Measurements from ENCODE around the gene PROM2. TPM values are rescaled to one million over a fixed set of nuclear protein-coding genes. Genes with fewer than 3 reads are reported as not detected.

Gene PROM2
- total and polyA plus RNA-seq, 2 experiments from 2014 or later: 2.1 to 2.2 TPM

GRCh38 chr2:95309599-95309998 lies 35.4 kb downstream of the PROM2 start:
- Histone ChIP-seq H3K4me2 (no peak overlapping the region), H3K9me2 (ENCODE audit: insufficient read depth) (no peaks in the 10 kb centered on the region), H3K36me3 (ENCODE audit: insufficient read depth) (no peaks in the 10 kb centered on the region), H3K27ac (ENCODE audit: low read depth) (no peak overlapping the region), H3K79me2 (replicated peaks; ENCODE audit: insufficient read depth) (no peaks in the 10 kb centered on the region), H3K27me3 (ENCODE audit: insufficient read depth) (no peaks in the 10 kb centered on the region), H3F3A (replicated peaks; ENCODE audit: low read depth) (no peaks in the 10 kb centered on the region), H3K4me1 (ENCODE audit: insufficient read depth) (no peaks in the 10 kb centered on the region), H2AFZ (no peak overlapping the region), H4K20me1 (replicated peaks; ENCODE audit: insufficient read depth) (no peaks in the 10 kb centered on the region), H3K4me3 (no peak overlapping the region)
- no peak for DNase-seq (ENCODE audit: low spot score)
- Mint-ChIP-seq H3K9me3 (no peaks in the 10 kb centered on the region), H3K36me3 (ENCODE audit: low read depth) (no peaks in the 10 kb centered on the region), H3K27ac (no peak overlapping the region), H3K4me1 (peaks cover 7% of the 10 kb centered on the region), H3K27me3 (ENCODE audit: insufficient read depth, low read depth, poor library complexity) (peaks cover 19% of the 10 kb centered on the region), H3K4me3 (no peak overlapping the region)
- TF ChIP-seq POLR2AphosphoS5 (IDR thresholded peaks at IDR 0.05; ENCODE audit: low read depth) (no peak), ZNF331 (CRISPR knock-in tag; IDR thresholded peaks at IDR 0.05; ENCODE audit: low read depth) (no peak)
- ATAC-seq: no peak

GRCh38 chr2:95310216-95310615 lies 36.0 kb downstream of the PROM2 start:
- Histone ChIP-seq H3K4me2 (no peak overlapping the region), H3K27ac (ENCODE audit: low read depth) (no peak overlapping the region), H3K4me1 (ENCODE audit: insufficient read depth) (no peaks in the 10 kb centered on the region), H3F3A (replicated peaks; ENCODE audit: low read depth) (no peaks in the 10 kb centered on the region), H2AFZ (no peak overlapping the region), H3K79me2 (replicated peaks; ENCODE audit: insufficient read depth) (no peaks in the 10 kb centered on the region), H3K9me2 (ENCODE audit: insufficient read depth) (no peaks in the 10 kb centered on the region), H3K4me3 (no peak overlapping the region), H3K36me3 (ENCODE audit: insufficient read depth) (no peaks in the 10 kb centered on the region), H4K20me1 (replicated peaks; ENCODE audit: insufficient read depth) (no peaks in the 10 kb centered on the region), H3K27me3 (ENCODE audit: insufficient read depth) (no peaks in the 10 kb centered on the region)
- TF ChIP-seq POLR2AphosphoS5 (IDR thresholded peaks at IDR 0.05; ENCODE audit: low read depth) (no peak), JUNB (IDR thresholded peaks at IDR 0.05; ENCODE audit: unreplicated experiment) (no peak), EZH2phosphoT487 (IDR thresholded peaks at IDR 0.05; ENCODE audit: unreplicated experiment) (no peak), ZNF331 (CRISPR knock-in tag; IDR thresholded peaks at IDR 0.05; ENCODE audit: low read depth) (no peak), EZH2 (IDR thresholded peaks at IDR 0.05; ENCODE audit: low read depth, unreplicated experiment) (no peak), ZNF462 (CRISPR knock-in tag; IDR thresholded peaks at IDR 0.05) (no peak), CREB1 (CRISPR knock-in tag; IDR thresholded peaks at IDR 0.05; ENCODE audit: low read depth) (no peak), CTCF (conservative IDR thresholded peaks at IDR 0.05; ENCODE audit: low read depth in 2 of 2) (no peak)
- ATAC-seq (no peak), DNase-seq (ENCODE audit: low spot score) (no peak)
- Mint-ChIP-seq H3K27ac (no peak overlapping the region), H3K4me3 (no peak overlapping the region), H3K27me3 (ENCODE audit: insufficient read depth, low read depth, poor library complexity) (peaks cover 22% of the 10 kb centered on the region), H3K36me3 (ENCODE audit: low read depth) (no peaks in the 10 kb centered on the region), H3K4me1 (peaks cover 10% of the 10 kb centered on the region), H3K9me3 (no peaks in the 10 kb centered on the region)

All from GM23338 (cell line).